Spleen (tissue), 11 donors: ENCODE results near the gene RPS3. TPM values are rescaled to one million over a fixed set of nuclear protein-coding genes. Genes with fewer than 3 reads are reported as not detected.

ENCODE experiments used
- DNase-seq: peaks from one replicate; pipeline ENCODE4 v3.0.0-alpha.2; 2020
- H3K27ac ChIP-seq, 8 donors: fragments of 200-600 bp; sonication (generic) in 7 of 8; 1 replicate in 4 of 8; 2 replicates in 4 of 8; pipeline versions ENCODE4 v1.5.0 to v1.8.0; 2016 to 2021; ENCODE audit warnings: inconsistent platforms in 4 of 8, mild to moderate bottlenecking in 4 of 8, moderate library complexity in 1 of 8
- H3K27me3 ChIP-seq, 7 donors: fragments of 200-600 bp; sonication (generic) in 6 of 7; replicated peaks in 1 of 7; 1 replicate in 4 of 7; 2 replicates in 3 of 7; pipeline versions ENCODE4 v1.5.0 to v1.8.0; 2016 to 2021; ENCODE audit warnings: inconsistent platforms in 3 of 7, mild to moderate bottlenecking in 1 of 7
- H3K36me3 ChIP-seq, 6 donors: fragments of 200-600 bp; sonication (generic) in 5 of 6; 1 replicate in 4 of 6; 2 replicates in 2 of 6; pipeline versions ENCODE4 v1.5.0 to v1.8.0; 2016 to 2021; ENCODE audit warnings: inconsistent platforms in 2 of 6
- H3K4me1 ChIP-seq, 6 donors: fragments of 200-600 bp; sonication (generic) in 5 of 6; 1 replicate in 3 of 6; 2 replicates in 3 of 6; pipeline versions ENCODE4 v1.5.0 to v1.8.0; 2016 to 2021; ENCODE audit warnings: inconsistent platforms in 3 of 6
- H3K4me3 ChIP-seq, 8 donors: fragments of 200-600 bp; sonication (generic) in 7 of 8; 1 replicate in 4 of 8; 2 replicates in 4 of 8; pipeline versions ENCODE4 v1.5.0 to v1.8.0; 2016 to 2021; ENCODE audit warnings: inconsistent platforms in 4 of 8, mild to moderate bottlenecking in 4 of 8, moderate library complexity in 2 of 8
- H3K9me3 ChIP-seq, 8 donors: fragments of 200-600 bp; sonication (generic) in 7 of 8; 1 replicate in 4 of 8; 2 replicates in 4 of 8; pipeline versions ENCODE4 v1.5.0 to v1.8.0; 2016 to 2021; ENCODE audit warnings: inconsistent platforms in 4 of 8
- POLR2A ChIP-seq, 3 donors: fragments of 450-650 bp; IDR thresholded peaks; one replicate each; pipeline ENCODE4 v1.5.1; 2017; ENCODE audit warnings: antibody characterized with exemption in 3 of 3, mild to moderate bottlenecking in 1 of 3
- POLR2AphosphoS5 ChIP-seq, 3 donors: sonication (generic); formaldehyde crosslinking; IDR thresholded peaks; one replicate each; pipeline ENCODE4 v1.5.1; 2017; ENCODE audit warnings: antibody characterized with exemption in 3 of 3
- WGBS, 5 donors: extraction: QIAGEN DNeasy Blood & Tissue Kit in 3 of 5; methylation state at CpG; one replicate each; pipeline versions ENCODE4 v1.1.5 to v1.1.7; 2013 to 2018; 5-methylcytosine and 5-hydroxymethylcytosine counted together
- intact Hi-C: fragments of 100-400 bp; cut with DNase I; formaldehyde crosslinking; loops from one replicate; pipeline ENCODE4 v1.15.0; 2023; ENCODE audit warnings: low total_unique reads
- polyA plus RNA-seq, 3 donors: library from polyadenylated mRNA; stranded (reverse); fragments of 200-250 nt; gene quantifications; one replicate each; pipeline ENCODE4 v1.2.1, GENCODE V29; 2013
- total RNA-seq, 7 donors: library from RNA; depleted of rRNA in 3 of 7; stranded (reverse); fragments of >200 nt in 3 of 7; fragmentation: NEBNext Ultra II Directional in 4 of 7; extraction: Animal tissue kit (Norgen Biotek cat#: 25700) in 4 of 7; gene quantifications; one replicate each; pipeline versions ENCODE4 v1.1.0 to v1.2.1, GENCODE V29; 2016 to 2021
- TF ChIP-seq, protein P1 (sequence below), 11 experiments: fragments of 200-600 bp in 7 of 11; fragments of 450-650 bp in 4 of 11; sonication (generic) in 4 of 11; IDR thresholded peaks in 8 of 11; conservative IDR thresholded peaks in 3 of 11; 1 replicate in 7 of 11; 2 replicates in 4 of 11; pipeline versions ENCODE4 v1.4.0 to v1.8.0; 2016 to 2021; ENCODE audit warnings: antibody characterized with exemption in 11 of 11, inconsistent platforms in 4 of 11, mild to moderate bottlenecking in 1 of 11
- donor health status: healthy with polysubstance abuse.
- donor health status: DM: no; HTN: no; CAD: no; lungs with moderate emphysema.
- donor health status: DM: no; HTN: no; CAD: no.
- donor health status: Bipolar disorder and iron deficiency.
- donor health status: healthy.
- donor health status: DM: no; HTN: no; CAD: no.
- donor health status: DM: yes; HTN: yes; CAD: no.

Gene RPS3
- total and polyA plus RNA-seq, 10 donors, result 1,482 to 5,449 (median 2,352) TPM

DNA sequence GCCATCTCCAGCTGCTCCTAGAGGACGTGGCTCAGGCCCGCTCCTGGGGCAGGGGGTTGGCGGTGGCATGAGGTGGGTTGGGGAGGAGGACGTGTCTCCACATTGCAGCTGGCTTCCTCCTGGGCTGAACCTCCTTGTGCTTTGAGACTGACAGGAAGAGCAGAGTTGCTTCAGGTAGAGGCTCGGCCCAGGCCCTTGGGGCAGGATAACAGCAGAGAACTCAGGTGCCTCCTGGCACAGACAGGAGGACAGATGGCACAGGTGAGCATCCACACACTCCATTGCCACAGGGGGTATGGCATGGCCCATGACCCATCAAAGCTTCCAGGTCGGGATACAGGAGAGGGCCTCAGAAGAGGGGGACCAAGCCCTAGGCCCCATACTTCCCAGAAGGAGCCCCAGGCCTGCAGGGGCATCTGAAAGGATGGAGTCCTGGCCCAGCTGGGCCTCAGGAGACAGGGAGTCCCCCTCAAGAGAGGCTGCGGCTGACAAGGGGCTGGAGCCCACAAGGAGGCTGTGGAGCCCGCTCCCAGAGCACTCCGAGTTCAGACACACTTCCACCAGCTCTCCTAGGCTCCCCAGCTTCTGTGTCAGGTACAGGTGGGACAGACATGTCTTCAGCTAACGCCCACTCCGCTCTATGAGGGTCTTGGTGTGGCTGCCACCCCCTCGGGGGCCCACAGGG lies 35.7 kb downstream of the RPS3 start:
- Histone ChIP-seq H3K9me3 (no peaks in the 10 kb centered on the region), H3K4me1 (peaks cover 5 to 31% (median 18%) of the 10 kb centered on the region in 6 donors), H3K27me3 (peaks cover 0 to 37% (median 23%) of the 10 kb centered on the region in 7 donors), H3K36me3 (peaks cover 0 to 61% (median 12%) of the 10 kb centered on the region in 6 donors), H3K4me3 (no peak overlapping the region), H3K27ac (no peak overlapping the region)
- TF ChIP-seq POLR2A (IDR thresholded peaks at IDR 0.05) (no peak), POLR2AphosphoS5 (IDR thresholded peaks at IDR 0.05) (no peak)
- TF ChIP-seq, protein P1, sequence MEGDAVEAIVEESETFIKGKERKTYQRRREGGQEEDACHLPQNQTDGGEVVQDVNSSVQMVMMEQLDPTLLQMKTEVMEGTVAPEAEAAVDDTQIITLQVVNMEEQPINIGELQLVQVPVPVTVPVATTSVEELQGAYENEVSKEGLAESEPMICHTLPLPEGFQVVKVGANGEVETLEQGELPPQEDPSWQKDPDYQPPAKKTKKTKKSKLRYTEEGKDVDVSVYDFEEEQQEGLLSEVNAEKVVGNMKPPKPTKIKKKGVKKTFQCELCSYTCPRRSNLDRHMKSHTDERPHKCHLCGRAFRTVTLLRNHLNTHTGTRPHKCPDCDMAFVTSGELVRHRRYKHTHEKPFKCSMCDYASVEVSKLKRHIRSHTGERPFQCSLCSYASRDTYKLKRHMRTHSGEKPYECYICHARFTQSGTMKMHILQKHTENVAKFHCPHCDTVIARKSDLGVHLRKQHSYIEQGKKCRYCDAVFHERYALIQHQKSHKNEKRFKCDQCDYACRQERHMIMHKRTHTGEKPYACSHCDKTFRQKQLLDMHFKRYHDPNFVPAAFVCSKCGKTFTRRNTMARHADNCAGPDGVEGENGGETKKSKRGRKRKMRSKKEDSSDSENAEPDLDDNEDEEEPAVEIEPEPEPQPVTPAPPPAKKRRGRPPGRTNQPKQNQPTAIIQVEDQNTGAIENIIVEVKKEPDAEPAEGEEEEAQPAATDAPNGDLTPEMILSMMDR (IDR thresholded peaks at IDR 0.05 in 8 of 11, conservative IDR thresholded peaks at IDR 0.05 in 3 of 11), result no peak
- intact Hi-C loops, result no loop called here
- DNase-seq, result no peak
- 50 to 90% (median 85%) methylated on average over 2 to 12 of the region's 12 CpGs for WGBS, 5 donors

DNA sequence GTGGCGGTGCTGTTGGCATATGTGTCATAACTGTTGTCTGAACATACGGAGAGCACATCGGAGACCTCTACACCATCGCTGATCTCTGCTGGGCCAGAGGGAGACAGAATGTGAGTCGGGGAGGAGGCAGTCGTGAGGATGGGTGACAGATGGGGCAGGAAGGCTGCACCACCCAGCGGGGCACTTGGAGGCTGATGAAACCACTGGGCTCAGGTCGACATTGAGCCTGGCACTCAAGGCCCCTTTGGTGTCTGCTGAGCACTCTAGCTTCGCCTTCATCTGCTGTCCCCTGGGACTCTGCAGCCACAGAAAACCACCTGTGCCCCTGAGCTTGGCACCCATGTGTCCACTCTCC lies 36.2 kb downstream of the RPS3 start:
- intact Hi-C loops, result no loop called here

DNA sequence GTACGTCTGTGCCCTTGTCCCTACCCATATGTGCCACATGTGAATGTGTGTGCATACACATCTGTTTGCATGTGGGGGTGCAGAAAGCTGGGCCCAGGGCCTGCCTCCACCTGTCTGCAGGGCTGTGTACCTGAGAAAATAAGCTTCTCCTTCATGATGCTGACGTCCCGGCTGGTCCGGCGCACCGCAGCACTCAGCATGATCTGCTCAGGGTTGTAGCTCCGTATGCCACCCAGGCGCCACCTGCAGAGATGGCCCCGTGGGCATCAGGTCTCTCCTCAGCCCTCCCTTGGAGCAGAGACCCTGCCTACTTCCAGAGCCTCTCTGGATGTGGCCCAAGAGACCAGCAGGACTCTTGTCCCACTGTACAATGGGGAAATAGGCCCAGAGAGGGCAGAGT lies 37.5 kb downstream of the RPS3 start:
- no peak for DNase-seq
- peaks cover 0 to 78% (median 18%) of the 10 kb centered on the region in 6 donors for H3K36me3 ChIP-seq
- 88 to 93% (median 89%) methylated on average over 5 to 9 of the region's 9 CpGs for WGBS, 5 donors

More for the DNA sequence above, 36.2 kb downstream of the RPS3 start:
- Histone ChIP-seq H3K4me3 (no peak overlapping the region), H3K4me1 (peaks cover 4 to 27% (median 15%) of the 10 kb centered on the region in 6 donors), H3K27ac (no peak overlapping the region), H3K9me3 (no peaks in the 10 kb centered on the region), H3K27me3 (peaks cover 0 to 31% (median 19%) of the 10 kb centered on the region in 7 donors), H3K36me3 (peaks cover 0 to 66% (median 14%) of the 10 kb centered on the region in 6 donors)
- TF ChIP-seq POLR2AphosphoS5 (IDR thresholded peaks at IDR 0.05), result no peak
- no peak for TF ChIP-seq POLR2A (IDR thresholded peaks at IDR 0.05)
- TF ChIP-seq, protein P1 (IDR thresholded peaks at IDR 0.05 in 8 of 11, conservative IDR thresholded peaks at IDR 0.05 in 3 of 11), result no peak
- DNase-seq, result no peak
- 78 to 92% (median 89%) methylated on average over 7 to 9 of the region's 9 CpGs for WGBS, 5 donors

DNA sequence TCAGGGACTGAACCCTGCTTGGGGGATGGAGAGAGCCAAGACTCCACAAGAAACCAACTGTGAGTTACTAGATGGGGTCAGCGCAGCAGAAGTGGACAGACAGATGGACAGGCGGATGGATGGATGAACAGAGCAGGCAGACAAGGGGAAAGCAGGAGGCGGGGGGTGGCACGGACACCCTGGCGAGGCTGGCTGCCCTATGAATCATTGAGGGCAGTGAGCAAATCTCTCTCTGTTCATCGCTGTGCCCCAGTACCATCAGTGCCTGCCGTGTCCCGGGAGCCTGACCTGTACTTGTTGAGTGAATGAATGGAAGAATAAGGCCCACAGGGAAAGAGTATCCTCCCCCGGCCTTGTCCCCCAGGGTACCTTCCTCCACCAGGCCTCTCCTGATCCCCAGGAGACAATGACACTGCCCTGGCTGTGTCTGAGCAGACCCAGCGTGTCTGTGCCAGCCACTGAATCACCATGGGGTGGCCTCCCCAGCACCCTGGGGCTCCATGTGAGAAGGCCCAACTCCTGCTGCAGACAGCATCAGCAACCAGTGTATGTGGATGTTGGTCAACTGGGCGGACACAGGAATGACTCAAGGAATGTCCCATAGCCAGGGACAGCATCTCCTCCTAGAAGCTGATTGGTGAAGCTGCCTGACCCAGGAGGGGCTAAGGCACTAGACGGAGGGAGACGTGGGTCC lies 38.8 kb downstream of the RPS3 start:
- H3K4me3 ChIP-seq, result no peak overlapping the region
- no peak for DNase-seq
- intact Hi-C loops, result no loop called here
- H3K36me3 ChIP-seq, result peaks cover 0 to 92% (median 20%) of the 10 kb centered on the region in 6 donors
- H3K27me3 ChIP-seq, result peaks cover 0 to 6% (median 0%) of the 10 kb centered on the region in 7 donors
- peaks cover 0 to 1% (median 0%) of the 10 kb centered on the region in 6 donors for H3K4me1 ChIP-seq
- H3K9me3 ChIP-seq, result no peaks in the 10 kb centered on the region
- 91 to 93% (median 92%) methylated on average over 13 of the region's 13 CpGs for WGBS, 5 donors
- TF ChIP-seq POLR2AphosphoS5 (IDR thresholded peaks at IDR 0.05) (peak in 1 of 3 donors; percentile 19), POLR2A (IDR thresholded peaks at IDR 0.05) (no peak)
- H3K27ac ChIP-seq, result no peak overlapping the region

More for the DNA sequence above, 37.5 kb downstream of the RPS3 start:
- intact Hi-C loops, result no loop called here
- no peaks in the 10 kb centered on the region for H3K9me3 ChIP-seq
- peaks cover 0 to 19% (median 12%) of the 10 kb centered on the region in 7 donors for H3K27me3 ChIP-seq
- H3K4me1 ChIP-seq, result peaks cover 0 to 14% (median 6%) of the 10 kb centered on the region in 6 donors
- TF ChIP-seq POLR2AphosphoS5 (IDR thresholded peaks at IDR 0.05) (peak in 1 of 3 donors; percentile 17), POLR2A (IDR thresholded peaks at IDR 0.05) (no peak)
- H3K4me3 ChIP-seq, result no peak overlapping the region
- H3K27ac ChIP-seq, result no peak overlapping the region

DNA sequence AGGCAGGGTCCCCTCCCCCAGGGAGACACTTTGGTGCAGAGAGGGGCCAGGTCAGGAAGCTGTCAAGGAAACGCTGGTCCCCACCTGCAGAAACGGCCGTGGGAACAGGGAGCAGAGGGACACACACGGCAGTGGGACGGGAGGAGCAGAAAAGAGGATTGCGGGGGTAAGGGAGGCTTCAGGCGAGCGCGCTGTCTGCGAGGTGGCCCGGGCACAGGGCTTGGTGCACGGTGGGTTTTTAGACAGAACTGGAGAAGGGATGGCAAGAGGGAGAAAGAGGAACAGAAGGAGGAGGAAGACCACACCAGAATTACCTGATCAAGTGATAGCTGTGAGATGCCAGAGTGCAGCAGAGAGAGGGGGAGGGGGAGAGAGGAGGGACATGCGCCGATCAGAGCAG lies 39.7 kb downstream of the RPS3 start:
- Histone ChIP-seq H3K4me1 (no peaks in the 10 kb centered on the region), H3K27me3 (no peaks in the 10 kb centered on the region), H3K27ac (no peak overlapping the region), H3K36me3 (peaks cover 0 to 100% (median 22%) of the 10 kb centered on the region in 6 donors), H3K4me3 (no peak overlapping the region), H3K9me3 (no peaks in the 10 kb centered on the region)
- TF ChIP-seq POLR2A (IDR thresholded peaks at IDR 0.05), result no peak
- TF ChIP-seq POLR2AphosphoS5 (IDR thresholded peaks at IDR 0.05), result no peak
- TF ChIP-seq, protein P1 (IDR thresholded peaks at IDR 0.05 in 8 of 11, conservative IDR thresholded peaks at IDR 0.05 in 3 of 11), result no peak
- intact Hi-C loops, result no loop called here
- no peak for DNase-seq
- WGBS, 5 donors, result 69 to 72% (median 70%) methylated on average over 14 of the region's 14 CpGs
